ENCODE results near the gene ZNF646.
"Not testable (repeated sequence)": the region's sequence is repeated elsewhere in the genome, so short reads cannot be mapped to it uniquely, and the experiment has no call there.

GRCh38 chr16:31100876-31101641, 26.8 kb downstream of the ZNF646 start:
- not testable (repeated sequence) for TF ChIP-seq POLR2AphosphoS5, CTCF, POLR2A (IDR thresholded peaks at IDR 0.05)

All from prostate gland (tissue), 2 donors.